ENCODE measurements around the gene MYO5C.
"Not testable (repeated sequence)": the region's sequence is repeated elsewhere in the genome, so short reads cannot be mapped to it uniquely, and the experiment has no call there.

Gene MYO5C

GRCh38 chr15:52308446-52309153 is 13.0 kb upstream of the MYO5C start:
- no peak for DNase-seq (ENCODE audit: low read depth in 2 of 2)

- no peak for DNase-seq (ENCODE audit: low read depth in 2 of 2)
Measured at GRCh38 chr15:52307847-52308246, 12.2 kb upstream of the MYO5C start.

DNA sequence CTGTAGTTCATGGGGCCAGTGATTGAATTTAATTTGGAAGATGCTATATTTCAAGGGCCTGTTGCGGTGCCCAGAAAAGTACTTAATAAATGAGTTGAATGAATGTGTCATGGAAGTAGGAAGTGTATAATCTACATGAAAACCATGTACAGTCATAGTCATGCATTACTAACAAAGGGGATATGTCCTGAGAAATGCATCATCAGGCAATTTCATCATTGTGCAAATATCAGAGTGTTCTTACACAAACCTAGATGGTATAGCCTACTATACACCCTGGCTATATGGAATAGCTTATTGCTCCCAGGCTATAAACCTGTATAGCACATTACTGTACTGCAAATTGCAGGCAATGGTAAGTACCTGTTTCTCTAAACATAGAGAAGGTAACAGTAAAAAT is 10.7 kb upstream of the MYO5C start:
- DNase-seq (ENCODE audit: low read depth in 2 of 2) = no peak

DNA sequence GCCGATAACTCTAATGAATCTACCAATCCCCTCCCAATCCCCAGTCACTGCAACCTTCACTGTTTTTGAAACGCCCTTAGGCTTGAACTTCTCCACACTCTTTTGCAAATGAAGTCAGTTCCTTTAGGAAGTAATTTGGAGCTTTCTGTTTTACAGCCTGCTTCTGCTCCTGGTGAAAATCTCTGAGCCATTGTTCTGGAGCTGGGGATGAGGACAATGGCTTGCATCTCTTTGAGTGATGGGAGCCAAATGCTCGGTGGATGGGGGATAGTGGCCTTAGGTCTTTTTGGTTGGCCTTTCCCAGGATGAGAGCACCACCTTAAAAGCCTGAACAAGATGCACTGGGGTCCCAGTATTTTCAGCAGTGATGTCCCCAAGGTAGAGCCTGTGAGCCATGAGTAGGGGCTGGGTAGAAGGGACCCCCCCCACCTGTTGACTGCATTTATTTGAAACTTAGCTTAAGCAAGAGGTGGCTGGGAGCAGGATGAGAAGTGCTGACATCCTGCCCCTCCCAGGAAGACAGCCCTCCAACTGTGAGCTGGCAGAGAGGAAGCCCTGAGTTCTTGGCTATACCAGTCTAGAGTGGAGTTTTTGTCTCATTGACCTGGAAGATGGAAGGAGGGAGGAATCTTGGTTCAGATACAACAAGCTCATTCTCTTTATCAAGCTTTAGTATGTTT is 7.6 kb upstream of the MYO5C start:
- DNase-seq (ENCODE audit: low read depth in 2 of 2) = no peak

DNA sequence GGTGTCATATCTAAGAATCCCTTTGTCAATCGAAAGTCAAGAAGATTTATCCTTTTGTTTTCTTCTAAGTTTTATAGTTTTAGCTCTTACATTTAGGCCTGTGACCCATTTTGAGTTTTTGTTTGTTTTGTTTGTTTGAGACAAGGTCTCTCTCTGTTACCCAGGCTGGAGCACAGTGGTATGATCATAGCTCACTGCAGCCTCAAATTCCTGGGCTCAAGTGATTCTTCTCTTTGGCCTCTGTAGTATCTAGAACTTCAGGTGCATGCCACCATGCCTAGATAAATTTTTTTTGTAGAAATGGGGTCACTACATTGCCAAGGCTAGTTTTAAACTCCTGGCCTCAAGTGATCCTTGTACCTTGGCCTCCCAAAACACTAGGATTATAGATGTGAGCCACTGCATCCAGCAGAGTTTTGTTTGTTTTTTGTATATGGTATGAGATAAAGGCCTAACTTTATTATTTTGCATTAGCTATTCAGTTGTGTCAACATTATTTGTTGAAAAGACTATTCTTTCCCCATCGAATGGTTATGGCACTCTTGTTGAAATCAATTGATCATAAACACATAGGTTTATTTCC is 5.8 kb upstream of the MYO5C start:
- no peak for DNase-seq (ENCODE audit: low read depth in 2 of 2)

GRCh38 chr15:52294881-52295420 is 653 bp downstream of the MYO5C start:
- no peak for DNase-seq (ENCODE audit: low read depth in 2 of 2)

DNA sequence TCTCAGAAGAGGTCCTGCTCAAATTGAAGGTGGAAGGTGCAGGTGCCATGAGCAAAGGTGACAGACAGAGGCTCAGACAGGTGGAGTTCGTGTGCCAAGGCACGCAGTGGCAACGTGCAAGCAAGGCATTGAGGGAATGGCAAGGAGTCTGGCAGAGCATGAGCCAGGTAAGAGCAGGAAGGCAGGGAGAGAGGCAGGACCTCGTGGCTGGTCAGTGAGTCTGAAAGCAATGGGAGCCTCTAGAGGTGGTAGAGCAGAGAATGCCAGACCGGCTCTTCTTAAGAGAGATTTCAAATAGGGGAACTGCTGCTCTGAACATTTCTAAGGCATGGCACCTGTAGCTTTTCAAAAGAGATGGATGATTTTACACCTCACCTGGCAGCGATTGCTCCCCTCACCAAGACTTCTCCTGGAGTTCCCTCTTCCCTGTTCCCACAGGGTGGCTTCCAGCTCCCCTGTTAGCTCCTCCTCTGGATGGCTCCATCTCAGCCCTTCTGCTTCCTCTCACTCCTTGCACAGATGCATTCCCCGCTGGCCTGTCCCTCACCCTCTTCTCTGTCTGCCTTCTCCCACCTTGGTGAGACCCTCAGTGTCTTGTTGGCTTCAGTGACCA is 2.7 kb downstream of the MYO5C start:
- DNase-seq (ENCODE audit: low read depth in 2 of 2) = no peak

DNA sequence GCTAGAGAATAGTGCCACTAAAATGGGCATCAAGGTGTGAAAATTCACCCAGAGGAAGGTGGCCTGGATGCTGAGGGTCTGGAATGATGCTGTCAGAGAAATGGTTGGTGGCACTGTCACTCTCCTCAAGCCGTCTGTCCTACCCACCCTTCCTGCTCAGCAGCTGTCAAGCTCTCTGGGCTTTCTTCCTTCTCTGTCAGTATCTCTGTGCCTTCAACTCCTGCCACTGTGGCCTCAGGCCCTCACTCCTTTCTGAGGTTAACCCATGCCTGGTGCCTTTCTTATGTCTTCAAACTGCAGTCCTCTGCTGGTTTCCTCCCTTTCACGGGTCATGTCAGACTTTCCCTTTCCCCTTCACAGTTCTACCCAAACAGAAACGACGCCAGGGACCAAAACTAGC is 4.4 kb downstream of the MYO5C start:
- DNase-seq (ENCODE audit: low read depth in 2 of 2) = no peak

GRCh38 chr15:52290800-52291199 is 4.8 kb downstream of the MYO5C start:
- DNase-seq (ENCODE audit: low read depth in 2 of 2) = no peak

GRCh38 chr15:52290329-52290728 is 5.3 kb downstream of the MYO5C start:
- DNase-seq (ENCODE audit: low read depth in 2 of 2) = no peak

- no peak for DNase-seq (ENCODE audit: low read depth in 2 of 2)
Measured at GRCh38 chr15:52289629-52290081, 5.9 kb downstream of the MYO5C start.

GRCh38 chr15:52288986-52289385 is 6.6 kb downstream of the MYO5C start:
- no peak for DNase-seq (ENCODE audit: low read depth in 2 of 2)

DNA sequence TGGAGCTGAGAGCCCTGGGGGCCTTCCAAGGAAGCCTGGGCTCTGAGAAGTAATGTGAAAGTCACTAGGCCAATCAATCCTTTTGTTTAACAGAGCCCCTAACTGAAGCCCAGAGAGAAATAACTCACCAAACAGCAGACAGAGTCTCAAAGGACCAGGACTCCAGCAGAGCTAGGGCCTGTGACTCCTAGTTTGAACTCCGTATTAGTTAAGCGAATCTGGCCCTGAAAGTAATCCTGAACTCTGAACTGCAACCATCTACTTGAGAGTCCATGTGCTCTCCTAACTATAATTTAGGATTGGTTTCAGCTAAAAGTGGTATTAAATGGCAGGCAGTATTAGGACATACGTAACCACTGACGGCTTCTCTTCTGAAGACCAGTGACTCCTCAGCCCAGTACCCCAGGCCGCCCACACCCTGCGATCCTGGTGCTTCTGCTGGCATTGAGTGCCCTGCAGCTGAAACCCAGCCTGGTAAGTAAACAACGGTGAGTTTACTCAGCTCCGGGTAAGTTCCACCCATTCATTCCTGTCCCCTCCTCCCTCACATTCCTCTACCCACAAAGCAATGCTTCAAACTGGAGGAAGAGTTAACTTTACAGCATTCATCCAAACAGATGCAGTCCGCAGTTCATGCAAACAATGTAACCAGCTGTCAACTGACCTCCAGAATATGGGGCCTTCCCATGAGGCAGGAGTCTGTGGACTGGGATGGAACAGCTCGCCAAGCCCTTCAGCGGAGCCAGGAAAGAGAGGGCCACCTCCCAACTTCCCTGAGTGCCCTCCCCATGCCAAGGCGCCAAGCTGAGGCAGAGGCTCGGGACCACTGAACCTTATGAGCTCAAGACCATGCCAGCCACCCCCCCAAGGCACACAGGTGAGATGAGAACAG is 7.3 kb downstream of the MYO5C start:
- DNase-seq (ENCODE audit: low read depth in 2 of 2) = no peak

DNA sequence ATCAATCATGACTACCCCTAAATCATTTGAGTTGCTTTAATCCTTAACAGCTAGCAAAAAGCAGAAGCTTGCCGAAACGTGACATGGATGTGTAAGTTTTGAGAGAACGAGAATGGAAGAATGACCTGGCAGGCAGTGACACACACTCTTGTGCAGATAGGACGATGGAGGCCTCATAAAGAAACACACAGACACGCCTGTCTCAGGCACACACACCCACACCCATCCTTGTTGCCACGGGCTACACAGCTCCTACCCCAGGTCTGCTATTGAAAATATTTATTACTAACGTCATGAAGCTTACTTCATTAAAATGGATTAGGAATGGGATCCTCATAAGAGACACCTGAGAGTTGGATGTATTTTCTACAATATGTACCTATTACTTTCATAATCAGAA is 8.5 kb downstream of the MYO5C start:
- DNase-seq (ENCODE audit: low read depth in 2 of 2) = no peak

DNA sequence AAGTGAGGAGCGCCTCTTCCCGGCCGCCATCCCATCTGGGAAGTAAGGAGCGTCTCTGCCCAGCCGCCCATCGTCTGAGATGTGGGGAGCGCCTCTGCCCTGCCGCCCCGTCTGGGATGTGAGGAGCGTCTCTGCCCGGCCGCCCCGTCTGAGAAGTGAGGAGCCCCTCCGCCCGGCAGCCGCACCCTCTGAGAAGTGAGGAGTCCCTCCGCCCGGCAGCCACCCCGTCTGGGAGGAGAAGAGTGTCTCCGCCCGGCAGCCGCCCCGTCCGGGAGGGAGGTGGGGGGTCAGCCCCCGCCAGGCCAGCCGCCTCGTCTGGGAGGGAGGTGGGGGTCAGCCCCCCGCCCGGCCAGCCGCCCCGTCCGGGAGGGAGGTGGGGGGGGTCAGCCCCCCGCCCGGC is 9.7 kb downstream of the MYO5C start:
- not testable (repeated sequence) for DNase-seq (ENCODE audit: low read depth in 2 of 2)

- no peak for DNase-seq (ENCODE audit: low read depth in 2 of 2)
Measured at GRCh38 chr15:52284164-52284563, 11.4 kb downstream of the MYO5C start.

GRCh38 chr15:52283281-52283680 is 12.3 kb downstream of the MYO5C start:
- no peak for DNase-seq (ENCODE audit: low read depth in 2 of 2)

GRCh38 chr15:52282418-52282817 is 13.2 kb downstream of the MYO5C start:
- no peak for DNase-seq (ENCODE audit: low read depth in 2 of 2)

- no peak for DNase-seq (ENCODE audit: low read depth in 2 of 2)
Measured at GRCh38 chr15:52281085-52282035, 14.2 kb downstream of the MYO5C start.
